ENCODE results near the gene MRTFA. TPM values are rescaled to one million over a fixed set of nuclear protein-coding genes. Genes with fewer than 3 reads are reported as not detected.

The MRTFA gene
- total and polyA plus RNA-seq, 3 donors from 2014 or later: 59.5 to 162 (median 158) TPM

DNA sequence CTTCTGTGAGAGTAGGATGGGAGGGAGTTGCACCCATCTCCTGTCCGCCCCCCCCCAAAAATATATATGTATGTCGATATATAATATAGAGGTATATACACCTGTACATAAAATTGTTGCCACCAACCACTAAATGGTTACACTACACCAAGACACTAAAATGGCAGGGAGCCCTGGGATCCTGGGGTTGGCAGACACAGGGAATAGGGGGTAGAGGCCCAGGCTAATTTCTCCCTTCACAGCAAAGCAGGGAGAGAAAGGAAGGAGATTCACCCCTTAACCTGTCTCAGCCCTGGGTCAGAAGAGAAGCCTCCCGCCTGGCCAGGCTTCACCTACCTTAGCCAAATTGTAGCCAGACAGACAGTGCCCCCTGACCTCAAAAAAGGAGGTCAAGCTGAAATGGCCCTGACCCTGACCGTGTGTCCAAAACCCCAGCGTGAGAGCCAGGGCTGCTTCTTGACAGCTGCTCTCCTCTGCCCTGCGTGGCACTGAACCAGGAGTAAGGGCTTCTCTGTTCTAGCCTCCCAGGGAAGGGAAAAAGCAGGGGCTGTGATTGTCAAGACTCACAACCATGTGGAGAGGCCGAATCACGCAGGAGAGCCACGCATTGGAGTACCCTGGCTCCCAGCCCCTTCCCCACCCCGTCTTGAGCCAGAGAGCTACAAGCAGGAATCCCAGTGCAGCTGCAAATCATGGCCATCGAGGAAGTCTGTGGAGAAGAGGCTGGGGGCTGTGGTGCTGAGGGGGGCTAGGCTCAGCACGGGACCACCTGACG is 225.6 kb downstream of the MRTFA start:
- Histone ChIP-seq H3K27me3 (no peaks in the 10 kb centered on the region), H3K4me3 (no peak overlapping the region), H3K4me1 (no peaks in the 10 kb centered on the region), H3K36me3 (ENCODE audit: low read depth, missing control alignments) (no peaks in the 10 kb centered on the region), H3K9me3 (no peaks in the 10 kb centered on the region), H3K27ac (no peak overlapping the region)
- WGBS, 2 donors: 70 to 74% methylated on average over 5 to 13 of the region's 13 CpGs
- intact Hi-C loops (cut with DNase I; ENCODE audit: low total_unique reads): loop anchor here (10.0 kb wide), 1 partner anchor 344 kb away; no protein-coding TSS in a partner anchor
- no peak for DNase-seq
- no peak for TF ChIP-seq POLR2A (IDR thresholded peaks at IDR 0.05)
- TF ChIP-seq, protein P1, sequence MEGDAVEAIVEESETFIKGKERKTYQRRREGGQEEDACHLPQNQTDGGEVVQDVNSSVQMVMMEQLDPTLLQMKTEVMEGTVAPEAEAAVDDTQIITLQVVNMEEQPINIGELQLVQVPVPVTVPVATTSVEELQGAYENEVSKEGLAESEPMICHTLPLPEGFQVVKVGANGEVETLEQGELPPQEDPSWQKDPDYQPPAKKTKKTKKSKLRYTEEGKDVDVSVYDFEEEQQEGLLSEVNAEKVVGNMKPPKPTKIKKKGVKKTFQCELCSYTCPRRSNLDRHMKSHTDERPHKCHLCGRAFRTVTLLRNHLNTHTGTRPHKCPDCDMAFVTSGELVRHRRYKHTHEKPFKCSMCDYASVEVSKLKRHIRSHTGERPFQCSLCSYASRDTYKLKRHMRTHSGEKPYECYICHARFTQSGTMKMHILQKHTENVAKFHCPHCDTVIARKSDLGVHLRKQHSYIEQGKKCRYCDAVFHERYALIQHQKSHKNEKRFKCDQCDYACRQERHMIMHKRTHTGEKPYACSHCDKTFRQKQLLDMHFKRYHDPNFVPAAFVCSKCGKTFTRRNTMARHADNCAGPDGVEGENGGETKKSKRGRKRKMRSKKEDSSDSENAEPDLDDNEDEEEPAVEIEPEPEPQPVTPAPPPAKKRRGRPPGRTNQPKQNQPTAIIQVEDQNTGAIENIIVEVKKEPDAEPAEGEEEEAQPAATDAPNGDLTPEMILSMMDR (IDR thresholded peaks at IDR 0.05): no peak

DNA sequence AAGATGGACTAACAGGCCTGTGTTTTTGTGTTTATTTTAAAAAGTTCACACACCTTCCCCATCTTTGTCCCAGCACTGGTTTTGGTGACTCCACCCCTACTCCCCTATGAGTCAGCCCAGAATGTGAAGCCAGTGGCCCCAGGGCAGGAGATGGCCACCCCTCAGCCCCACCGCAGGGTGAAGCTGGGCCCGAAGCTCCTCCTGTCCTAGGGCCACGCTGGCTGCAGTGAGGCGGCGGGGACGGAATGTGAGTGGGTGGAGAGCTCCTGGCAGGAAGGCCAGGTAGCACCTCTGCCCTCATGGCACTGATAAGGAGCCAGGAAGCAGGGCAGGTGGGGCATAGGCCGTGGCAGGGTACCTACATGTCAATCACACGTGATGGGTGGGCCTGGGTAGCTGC is 226.2 kb downstream of the MRTFA start:
- H3K4me3 ChIP-seq: no peak overlapping the region
- H3K27me3 ChIP-seq: no peaks in the 10 kb centered on the region
- H3K4me1 ChIP-seq: no peaks in the 10 kb centered on the region
- no peaks in the 10 kb centered on the region for H3K9me3 ChIP-seq
- no peaks in the 10 kb centered on the region for H3K36me3 ChIP-seq (ENCODE audit: low read depth, missing control alignments)
- no peak overlapping the region for H3K27ac ChIP-seq
- intact Hi-C loops (cut with DNase I; ENCODE audit: low total_unique reads): loop anchor here (10.0 kb wide), 1 partner anchor 345 kb away; no protein-coding TSS in a partner anchor
- no peak for DNase-seq
- no peak for TF ChIP-seq POLR2A (IDR thresholded peaks at IDR 0.05)
- TF ChIP-seq, protein P1 (IDR thresholded peaks at IDR 0.05): no peak
- WGBS, 2 donors: 82 to 85% methylated on average over 8 of the region's 8 CpGs

GRCh38 chr22:40409613-40410113 is 226.9 kb downstream of the MRTFA start:
- no peak overlapping the region for H3K27ac ChIP-seq
- TF ChIP-seq, protein P1 (IDR thresholded peaks at IDR 0.05): no peak
- TF ChIP-seq POLR2A (IDR thresholded peaks at IDR 0.05): no peak
- no peaks in the 10 kb centered on the region for H3K36me3 ChIP-seq (ENCODE audit: low read depth, missing control alignments)
- no peak for DNase-seq
- H3K27me3 ChIP-seq: no peaks in the 10 kb centered on the region
- no peak overlapping the region for H3K4me3 ChIP-seq
- no peaks in the 10 kb centered on the region for H3K9me3 ChIP-seq
- intact Hi-C loops (cut with DNase I; ENCODE audit: low total_unique reads): loop anchor here (10.0 kb wide), 1 partner anchor 345 kb away; no protein-coding TSS in a partner anchor
- 90 to 93% methylated on average over 3 to 11 of the region's 11 CpGs for WGBS, 2 donors
- H3K4me1 ChIP-seq: no peaks in the 10 kb centered on the region

- 84 to 88% methylated on average over 9 to 21 of the region's 21 CpGs for WGBS, 2 donors
- Histone ChIP-seq H3K4me3 (no peak overlapping the region), H3K36me3 (ENCODE audit: low read depth, missing control alignments) (no peaks in the 10 kb centered on the region), H3K4me1 (no peaks in the 10 kb centered on the region), H3K27ac (no peak overlapping the region), H3K27me3 (no peaks in the 10 kb centered on the region), H3K9me3 (no peaks in the 10 kb centered on the region)
- intact Hi-C loops (cut with DNase I; ENCODE audit: low total_unique reads): no loop called here
- TF ChIP-seq POLR2A (IDR thresholded peaks at IDR 0.05): no peak
- TF ChIP-seq, protein P1 (IDR thresholded peaks at IDR 0.05): no peak
- DNase-seq: no peak
Measured at GRCh38 chr22:40408718-40409612, 227.6 kb downstream of the MRTFA start.
